ENCODE measurements around the gene RNF208.
"Not testable (repeated sequence)": the region's sequence is repeated elsewhere in the genome, so short reads cannot be mapped to it uniquely, and the experiment has no call there.

The RNF208 gene

DNA sequence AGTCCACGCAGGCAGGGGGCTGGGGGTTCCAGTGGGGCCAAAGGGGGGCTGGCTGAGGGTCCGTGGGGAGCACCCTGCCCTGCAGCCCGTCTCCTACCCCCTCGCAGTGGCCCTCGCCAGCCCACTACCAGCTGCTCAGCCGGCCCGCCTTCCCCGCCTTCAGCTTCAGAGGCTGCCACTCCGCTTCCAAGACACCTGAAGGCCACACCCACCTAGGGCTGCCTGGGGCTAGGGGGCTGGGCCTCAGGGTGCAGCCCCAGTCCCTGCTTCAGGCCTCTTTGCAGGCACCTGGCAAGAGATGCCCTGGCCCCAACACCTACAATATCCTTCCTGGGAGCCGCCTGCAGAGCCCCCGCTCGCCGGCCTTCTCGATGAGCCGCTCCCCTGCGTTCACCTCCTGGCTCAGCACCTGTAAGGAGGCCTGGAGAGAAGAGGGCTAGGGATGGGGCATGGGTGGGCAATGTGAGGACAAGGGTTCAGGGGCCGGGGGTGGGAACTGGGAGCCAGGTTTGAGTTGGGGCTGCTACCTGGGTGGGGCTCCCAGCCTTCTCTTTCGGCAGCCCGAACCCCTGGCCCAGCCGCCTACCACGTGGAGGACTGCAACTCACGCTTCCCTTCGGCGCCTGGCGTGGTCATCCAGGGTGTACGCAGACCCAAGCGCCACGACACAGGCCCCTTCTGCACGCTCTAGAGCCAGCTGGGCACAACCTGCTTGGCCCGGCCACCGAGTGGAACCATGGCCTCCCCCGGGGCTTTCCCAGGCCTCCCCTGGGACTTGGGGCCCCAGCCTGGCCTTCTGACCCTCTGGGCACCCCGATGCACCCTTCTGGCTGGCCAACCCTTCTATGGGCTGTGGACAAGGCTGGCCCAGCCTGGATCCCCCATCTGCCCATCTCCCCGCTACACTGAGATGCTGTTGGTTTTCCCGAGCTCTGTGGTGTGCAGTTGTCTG, 30.8 kb upstream of the RNF208 start:
- no peak for DNase-seq

DNA sequence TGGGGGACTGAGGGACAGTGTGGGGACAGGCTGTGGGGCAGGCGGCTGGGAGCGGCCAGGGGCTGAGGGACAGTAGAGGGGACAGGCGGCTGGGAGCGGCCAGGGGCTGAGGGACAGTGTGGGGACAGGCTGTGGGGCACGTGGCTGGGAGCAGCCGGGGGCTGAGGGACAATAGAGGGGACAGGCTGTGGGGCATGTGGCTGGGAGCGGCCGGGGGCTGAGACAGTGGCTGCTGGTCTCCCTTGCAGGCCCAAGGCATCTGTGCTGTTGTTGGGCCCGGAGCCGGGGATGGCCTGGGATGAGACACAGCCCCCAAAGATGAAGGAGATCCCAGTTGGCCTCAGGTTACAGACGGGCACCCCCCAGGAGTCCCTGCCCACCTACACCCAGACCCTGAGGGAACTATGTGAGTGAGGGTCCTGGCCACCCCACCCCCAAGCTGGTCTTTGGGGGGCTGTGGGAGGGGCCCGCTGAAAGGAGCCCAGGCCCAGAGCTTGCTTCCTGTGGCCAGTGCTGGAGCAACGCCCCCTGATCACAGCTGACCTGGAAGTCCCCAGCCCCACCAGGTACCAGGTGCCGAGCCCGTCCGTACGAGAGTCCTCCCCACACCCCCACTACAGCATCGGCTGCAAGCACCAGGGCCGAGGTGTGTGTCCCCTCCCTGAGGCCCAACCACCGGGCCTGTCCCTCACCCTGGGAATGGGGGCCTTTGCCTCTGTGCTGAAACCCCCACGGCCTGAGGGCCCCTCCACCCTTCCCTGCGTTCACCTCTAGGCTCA, 29.6 kb upstream of the RNF208 start:
- no peak for DNase-seq

DNA sequence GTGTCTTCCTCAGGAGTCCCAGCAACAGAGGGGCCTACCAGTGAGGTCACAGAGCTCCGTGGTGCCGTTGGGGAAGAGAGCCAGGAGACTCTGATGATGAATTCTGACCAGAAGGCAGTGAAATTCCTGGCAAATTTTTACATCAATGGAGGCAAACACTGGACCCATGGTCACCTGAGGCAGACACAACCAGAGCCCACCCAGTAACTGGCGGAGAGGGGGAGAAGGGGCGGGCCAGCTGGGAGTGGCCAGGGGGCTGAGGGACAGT, 29.1 kb upstream of the RNF208 start, which contains the start of gene STPG3:
Gene STPG3 (plus strand): TSS at position 93 of the 268 bp plus-strand sequence. CDS start 1 bp downstream, at position 94.
- no peak for DNase-seq

DNA sequence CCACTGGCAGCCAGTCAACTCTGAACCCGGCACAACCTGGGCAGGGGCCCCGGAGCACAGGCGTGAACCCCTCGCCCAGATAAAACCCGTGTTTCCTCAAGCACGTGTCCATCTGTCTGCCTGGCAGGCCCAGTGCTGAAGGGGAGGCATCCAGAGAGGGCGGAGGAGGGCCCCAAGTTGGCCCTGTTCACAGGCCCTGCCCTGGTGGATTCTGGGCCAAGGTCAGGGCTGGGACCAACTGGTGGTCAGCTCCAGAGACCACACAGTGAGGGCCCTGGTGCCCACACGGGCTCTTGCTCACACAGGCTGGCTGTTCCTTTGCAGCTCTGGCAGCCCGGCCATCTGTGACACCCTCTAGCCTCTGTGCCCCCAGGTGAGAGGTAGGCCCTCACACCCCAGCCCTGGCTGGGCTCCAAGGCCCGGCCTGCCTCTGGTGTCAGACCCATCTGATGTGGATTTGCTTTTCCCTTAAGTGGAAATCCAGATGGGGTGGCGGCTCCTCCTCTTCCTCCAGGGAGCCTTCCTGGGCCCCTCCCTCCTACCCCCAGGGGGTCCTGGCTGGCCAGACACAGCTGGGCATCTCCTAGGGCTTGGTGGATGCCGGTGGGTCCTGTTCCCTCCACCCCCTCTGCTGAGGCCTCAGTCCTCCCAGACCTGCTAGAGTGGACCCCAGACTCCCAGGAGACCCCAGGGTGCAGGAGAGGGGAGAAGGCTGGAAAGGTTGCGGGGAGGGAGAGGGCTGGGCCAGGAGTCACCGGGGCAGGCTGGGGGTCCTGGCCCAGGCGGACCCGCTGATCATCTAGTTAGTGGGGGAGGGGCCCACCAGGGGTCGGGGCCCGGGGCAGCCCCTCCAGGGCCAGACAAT, 28.5 kb upstream of the RNF208 start:
- no peak for DNase-seq

DNA sequence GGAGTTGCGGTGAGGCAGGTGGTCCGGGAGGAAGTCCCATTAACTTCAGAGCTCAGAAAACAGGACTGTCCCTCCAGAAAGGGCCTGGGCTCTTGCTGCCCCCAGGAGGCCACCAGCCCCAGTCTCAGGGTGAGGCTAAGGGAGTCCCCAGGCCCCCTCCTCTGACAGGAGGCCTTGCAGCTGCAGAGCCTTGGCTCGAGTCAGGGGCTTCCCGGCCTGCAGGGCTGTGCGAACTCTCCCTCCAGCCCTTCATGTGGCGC, 25.8 kb upstream of the RNF208 start:
- DNase-seq = no peak

DNA sequence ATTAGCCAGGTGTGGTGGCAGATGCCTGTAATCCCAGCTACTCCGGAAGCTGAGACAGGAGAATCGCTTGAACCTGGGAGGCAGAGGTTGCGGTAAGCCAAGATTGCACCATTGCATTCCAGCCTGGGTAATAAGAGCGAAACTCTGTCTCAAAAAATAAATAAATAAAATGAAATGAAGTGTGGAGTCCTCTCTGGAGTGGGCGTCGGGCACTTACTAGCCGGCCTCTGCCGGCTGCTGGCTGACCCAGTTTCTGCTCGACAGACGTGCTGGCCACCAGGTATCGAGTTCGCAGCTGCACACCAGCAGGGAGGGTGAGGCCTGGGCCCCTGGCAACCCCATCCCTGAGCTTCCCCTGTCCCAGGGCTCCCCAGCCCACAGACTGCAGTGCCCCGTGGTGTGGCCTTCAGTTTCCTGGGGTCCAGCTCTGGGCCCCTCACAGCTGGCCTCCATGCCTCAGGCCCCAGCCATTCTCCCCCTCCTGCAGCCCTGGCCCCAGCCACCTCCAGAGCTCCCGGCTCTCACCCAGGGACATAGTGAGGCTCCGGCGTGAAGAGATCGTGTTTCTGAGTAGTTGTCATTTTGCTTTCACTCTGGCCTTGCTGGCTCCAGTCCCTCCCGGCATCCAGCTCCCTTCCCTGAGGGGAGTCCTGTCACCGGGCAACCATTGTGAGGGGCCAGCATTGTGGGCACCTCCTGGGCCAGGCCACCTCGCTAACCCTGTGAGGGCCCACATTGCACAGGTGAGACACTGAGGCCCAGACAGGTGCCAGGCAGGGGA, 25.3 kb upstream of the RNF208 start:
- no peak for DNase-seq

DNA sequence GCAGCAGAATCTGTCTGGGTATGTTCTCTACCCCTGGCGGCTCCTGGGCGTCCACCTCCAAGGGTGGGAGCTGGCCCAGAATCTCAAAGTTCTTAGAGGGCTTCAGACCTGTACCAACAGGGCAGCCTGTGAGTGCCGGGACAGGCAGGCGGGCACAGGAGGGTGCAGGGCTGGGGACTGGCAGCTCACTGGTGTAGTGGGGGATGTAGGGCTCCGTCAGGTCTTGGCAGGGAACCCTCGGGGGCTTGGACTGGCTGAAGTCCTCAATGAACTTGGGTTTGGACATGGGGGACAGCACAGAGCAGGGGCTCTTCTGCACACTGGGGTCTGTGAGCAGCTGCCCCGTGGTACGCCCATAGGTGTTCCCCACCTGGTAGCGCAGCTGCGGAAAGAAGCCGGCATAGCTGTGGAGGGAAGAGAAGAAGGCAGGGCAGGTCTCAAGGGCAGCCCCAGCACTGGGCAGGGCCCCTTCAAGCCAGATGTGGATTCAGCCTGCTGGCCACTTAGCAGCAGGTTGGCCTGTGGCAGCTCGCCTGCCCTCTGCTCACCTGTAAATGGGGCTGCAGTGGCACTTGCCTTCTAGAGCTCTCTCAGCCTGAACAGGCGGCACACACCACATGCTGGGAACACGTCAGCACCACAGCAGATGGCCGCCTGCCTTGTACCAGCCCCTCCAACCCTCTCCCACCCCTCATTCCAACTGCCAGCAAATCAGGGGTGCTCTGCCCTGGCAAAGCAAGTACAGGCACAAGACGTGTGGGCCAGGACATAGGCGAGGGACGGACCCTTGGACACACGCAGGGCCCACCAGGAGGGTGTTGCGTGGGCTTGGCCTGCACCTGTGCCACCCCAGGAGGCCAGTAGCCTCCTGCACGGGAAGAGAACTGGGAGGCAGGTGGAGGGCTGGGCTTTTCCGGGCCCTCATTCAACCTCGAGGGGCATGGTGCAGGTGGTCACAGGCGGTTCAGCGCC, 23.7 kb upstream of the RNF208 start:
- no peak for DNase-seq

DNA sequence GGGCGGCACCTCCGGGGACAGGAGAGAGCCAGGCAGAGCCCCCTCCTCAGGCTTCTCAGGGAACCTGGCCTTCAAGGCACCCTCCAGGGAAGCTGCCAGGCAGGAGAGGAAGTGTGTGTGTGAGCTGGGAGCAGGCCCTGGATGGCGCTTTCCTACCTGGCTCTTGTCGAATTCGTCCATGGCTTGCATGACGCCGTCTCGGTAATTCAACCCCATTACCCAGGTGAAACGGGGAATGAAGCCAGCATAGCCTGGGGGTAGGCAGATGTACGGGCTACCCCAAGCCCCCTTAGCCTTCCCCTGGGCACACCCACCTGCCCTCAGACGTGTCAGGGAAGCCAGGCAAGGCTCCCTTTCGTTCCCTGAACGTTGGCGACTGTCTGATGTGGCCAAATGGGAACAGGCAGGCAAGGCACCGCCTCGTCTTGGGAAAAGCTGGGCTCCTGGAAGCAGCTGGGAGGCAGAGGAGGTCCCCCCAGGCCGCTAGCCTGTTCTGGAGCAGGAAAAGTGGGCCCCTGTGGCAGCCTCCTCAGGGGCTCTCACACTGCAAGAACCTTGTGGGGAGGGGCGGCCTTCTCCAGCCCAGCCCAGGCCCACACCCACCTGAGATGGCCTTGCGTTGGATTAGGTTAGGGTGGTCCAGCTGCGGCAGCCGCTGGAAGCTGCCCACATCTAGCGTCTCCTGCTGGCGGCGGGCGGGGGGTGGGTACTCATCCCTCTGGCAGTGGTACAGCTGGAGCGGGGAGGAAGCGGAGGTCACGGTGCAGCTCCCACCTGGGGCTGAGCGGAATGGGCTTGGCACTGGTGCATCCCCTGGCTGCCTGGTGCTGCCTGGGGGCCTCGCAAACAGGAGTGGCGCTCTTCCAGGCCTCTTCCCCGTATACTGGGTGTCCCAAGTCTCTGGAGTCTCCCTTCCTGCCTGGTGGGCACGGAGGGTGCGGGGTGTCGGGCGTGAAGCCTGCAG, 22.7 kb upstream of the RNF208 start:
- no peak for DNase-seq

DNA sequence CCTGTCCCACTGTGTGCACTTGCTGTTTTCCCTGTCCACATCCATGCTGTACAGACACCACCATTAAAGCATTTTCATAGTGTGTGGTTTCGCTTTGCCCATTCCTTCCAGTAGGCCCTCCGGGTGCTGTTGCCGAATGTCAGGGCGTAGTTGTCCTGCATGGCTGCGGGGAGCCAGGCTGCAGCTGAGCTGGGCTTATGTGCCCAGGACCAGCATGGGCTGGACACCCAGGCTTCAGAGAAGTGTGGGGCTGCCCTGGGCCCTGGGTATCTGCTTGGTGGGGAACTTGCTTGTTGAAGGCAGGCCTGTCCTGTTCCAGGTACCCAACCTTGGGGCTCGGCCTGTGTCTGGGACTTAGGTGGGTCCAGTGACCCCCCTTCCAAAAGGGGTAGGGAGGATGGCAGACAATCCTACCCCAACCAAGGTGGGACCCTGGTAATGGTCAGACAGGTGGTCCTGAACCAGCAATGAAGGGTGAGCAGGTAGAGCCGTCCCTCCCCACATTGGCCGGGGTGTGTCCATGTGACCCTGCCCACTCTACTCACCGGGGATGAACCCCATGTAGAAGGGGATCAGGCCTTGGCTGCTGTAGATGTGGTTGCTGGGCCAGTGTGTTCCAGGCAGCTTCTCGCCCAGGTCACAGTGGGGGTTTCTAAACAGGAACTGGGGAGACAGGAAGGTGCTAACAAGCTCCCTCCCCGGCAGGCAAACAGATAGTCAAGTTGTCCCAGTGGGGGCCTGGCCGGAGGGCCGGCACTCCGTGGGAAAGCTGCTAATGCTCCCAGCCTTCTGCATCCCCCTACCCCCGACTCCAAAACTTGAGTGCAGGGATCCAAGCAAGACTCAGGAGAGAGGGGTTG, 21.8 kb upstream of the RNF208 start:
- DNase-seq = peak in 1 of 2 experiments; percentile 43

DNA sequence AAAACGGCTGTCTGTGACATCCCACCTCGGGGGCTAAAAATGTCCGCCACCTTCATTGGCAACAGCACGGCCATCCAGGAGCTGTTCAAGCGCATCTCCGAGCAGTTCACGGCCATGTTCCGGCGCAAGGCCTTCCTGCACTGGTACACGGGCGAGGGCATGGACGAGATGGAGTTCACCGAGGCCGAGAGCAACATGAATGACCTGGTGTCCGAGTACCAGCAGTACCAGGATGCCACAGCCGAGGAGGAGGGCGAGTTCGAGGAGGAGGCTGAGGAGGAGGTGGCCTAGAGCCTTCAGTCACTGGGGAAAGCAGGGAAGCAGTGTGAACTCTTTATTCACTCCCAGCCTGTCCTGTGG, 21.2 kb upstream of the RNF208 start:
- DNase-seq = not testable (repeated sequence)

DNA sequence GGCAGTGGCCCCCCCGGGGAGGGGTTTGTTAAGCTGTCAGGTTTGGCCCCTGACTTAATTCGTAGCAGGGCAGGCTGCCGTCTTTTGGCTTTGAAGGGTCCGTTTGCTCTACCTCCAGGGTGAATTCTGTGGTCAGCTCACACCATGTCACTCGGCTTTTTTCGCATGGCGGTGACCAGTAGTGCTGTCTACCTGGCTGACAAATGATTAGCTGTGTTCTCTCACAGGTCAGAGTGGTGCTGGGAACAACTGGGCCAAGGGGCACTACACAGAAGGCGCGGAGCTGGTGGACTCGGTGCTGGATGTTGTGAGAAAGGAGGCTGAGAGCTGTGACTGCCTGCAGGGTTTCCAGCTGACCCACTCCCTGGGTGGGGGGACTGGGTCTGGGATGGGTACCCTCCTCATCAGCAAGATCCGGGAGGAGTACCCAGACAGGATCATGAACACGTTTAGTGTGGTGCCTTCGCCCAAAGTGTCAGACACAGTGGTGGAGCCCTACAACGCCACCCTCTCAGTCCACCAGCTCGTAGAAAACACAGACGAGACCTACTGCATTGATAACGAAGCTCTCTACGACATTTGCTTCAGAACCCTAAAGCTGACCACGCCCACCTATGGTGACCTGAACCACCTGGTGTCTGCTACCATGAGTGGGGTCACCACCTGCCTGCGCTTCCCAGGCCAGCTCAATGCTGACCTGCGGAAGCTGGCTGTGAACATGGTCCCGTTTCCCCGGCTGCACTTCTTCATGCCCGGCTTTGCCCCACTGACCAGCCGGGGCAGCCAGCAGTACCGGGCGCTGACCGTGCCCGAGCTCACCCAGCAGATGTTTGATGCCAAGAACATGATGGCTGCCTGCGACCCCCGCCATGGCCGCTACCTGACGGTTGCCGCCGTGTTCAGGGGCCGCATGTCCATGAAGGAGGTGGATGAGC, 20.5 kb upstream of the RNF208 start:
- no peak for DNase-seq

DNA sequence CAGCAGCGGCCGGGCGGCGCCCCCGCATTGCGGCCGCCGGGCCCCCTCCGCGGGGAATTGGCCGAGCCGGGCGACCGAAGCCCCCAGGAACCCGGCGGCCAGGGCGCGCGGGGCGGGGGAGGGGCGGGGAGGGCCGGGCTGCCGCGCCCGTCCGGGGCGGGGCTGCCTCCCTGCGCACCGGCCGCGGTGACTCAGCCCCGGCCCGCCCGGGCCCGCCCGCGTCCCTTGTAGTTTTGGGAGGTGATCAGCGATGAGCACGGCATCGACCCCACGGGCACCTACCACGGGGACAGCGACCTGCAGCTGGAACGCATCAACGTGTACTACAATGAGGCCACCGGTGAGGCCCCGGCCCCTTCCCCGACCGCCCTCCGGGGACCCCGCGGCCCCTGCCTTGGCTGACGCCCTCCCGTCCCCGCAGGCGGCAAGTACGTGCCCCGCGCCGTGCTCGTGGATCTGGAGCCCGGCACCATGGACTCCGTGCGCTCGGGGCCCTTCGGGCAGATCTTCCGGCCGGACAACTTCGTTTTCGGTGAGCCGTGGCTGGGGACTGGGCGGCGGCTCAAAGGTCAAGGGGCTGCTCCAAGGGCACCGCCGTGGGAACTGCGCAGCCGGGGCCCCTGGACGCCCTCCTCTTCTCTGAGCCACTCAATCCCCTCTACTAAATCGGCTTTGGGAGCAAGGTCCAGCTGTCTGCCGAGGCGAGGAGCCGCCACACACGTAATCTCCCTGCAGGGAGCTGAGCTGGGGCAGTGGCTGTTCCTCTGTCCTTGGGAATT, 19.6 kb upstream of the RNF208 start:
- peak; percentile 62 to 68 for DNase-seq

DNA sequence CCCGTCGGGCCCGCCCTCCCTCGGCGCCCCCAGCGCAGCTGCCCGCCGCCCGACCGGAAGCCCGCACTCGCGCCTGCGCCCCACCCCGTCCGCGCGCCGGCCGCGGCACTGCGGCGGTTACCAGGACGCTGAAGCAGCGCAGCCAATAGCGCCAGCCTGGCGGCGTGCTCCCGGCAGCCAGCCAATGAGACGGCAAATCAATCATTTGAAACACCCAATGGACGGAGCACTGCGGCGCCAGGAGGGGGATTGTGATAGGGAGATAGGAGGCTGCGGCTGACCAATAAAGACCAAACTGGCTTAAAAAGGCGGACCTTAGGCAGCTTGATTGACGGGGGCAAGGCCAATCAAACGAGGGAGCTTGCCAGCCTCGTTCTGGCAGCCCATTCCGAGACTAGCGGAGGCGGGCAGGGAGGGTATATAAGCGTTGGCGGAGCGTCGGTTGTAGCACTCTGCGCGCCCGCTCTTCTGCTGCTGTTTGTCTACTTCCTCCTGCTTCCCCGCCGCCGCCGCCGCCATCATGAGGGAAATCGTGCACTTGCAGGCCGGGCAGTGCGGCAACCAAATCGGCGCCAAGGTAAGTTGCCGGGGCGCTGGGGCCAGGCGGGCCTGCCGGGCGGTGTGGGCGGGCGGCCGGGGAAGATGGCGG, 18.9 kb upstream of the RNF208 start, which contains the start of gene TUBB4B:
Gene TUBB4B (plus strand): TSS at position 447 of the 649 bp plus-strand sequence. CDS start 74 bp downstream, at position 521.
- DNase-seq = peak; percentile 95 to 97

DNA sequence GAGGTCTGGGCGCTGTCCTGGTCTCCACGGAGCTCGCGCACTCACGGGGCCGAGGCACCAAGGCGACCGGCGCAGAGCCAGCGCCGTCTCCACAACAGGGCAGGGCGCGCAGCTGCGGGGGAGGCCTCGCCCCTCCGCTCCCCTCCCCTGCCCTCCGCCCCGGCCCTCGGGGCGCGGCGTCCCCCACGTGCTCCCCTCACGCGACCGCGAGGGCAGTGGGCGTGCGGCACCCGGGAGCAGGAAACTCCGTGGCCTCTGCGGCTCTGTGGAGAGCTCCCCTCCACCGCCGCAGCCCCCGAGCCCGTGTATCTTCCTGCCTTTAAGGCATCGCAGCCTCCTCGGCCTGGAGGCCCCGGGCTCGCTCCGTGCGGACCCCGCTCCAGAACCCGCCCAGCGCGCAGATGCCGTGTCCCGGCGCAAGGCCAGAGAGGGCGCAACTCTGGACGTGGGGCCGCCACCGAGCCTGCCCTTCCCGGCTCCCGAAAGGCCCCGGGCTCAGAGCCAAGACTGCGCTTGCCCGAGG, 18.3 kb upstream of the RNF208 start:
- DNase-seq = peak in 1 of 2 experiments; percentile 71

DNA sequence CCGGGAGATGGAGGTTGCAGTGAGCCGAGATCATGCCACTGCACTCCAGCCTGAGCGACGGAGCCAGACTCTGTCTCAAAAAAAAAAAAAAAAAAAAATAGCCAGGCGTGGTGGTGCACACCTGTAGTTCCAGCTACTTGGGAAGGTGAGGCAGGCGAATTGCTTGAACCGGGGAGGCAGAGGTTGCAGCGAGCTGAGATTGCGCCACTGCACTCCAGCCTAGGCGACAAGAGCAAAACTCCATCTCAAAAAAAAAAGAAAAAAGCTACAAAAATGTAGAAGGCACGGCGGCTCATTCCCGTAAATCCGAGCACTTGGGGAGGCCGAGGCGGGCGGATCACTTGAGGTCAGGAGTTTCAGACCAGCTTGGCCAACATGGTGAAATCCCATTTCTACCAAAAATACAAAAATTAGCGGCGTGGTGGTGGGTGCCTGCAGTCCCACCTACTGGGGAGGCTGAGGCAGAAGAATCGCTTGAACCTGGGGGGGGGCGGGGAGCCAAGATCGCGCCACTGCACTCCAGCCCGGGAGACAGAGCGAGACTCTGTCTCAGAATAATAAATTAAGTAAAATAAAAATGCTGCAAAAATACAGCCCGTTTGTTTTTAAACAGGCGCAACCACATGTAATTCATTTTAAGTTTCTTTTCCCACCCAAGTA, 17.6 kb upstream of the RNF208 start:
- DNase-seq = not testable (repeated sequence)
